WERI-Rb-1 (cell line): Measurements from ENCODE around the gene CFB.
A peak's percentile ranks its signal among the peaks of the same experiment; 100 is the strongest.

Experiments used
- DNase-seq: peaks from one replicate; pipeline ENCODE4 v3.0.0-alpha.2; 2020
- H3K27ac ChIP-seq: fragments of 250-450 bp; sonication (Bioruptor Pico); 2 replicates; pipeline ENCODE4 v1.5.1; 2020; ENCODE audit warnings: mild to moderate bottlenecking, moderate library complexity
- H3K27me3 ChIP-seq: fragments of 250-450 bp; sonication (Bioruptor Pico); 2 replicates; pipeline ENCODE4 v1.5.1; 2021; ENCODE audit warnings: mild to moderate bottlenecking, low read depth, moderate library complexity; ENCODE audit not compliant: insufficient read depth, severe bottlenecking
- H3K36me3 ChIP-seq: fragments of 250-450 bp; sonication (Bioruptor Pico); 2 replicates; pipeline ENCODE4 v1.5.1; 2020; ENCODE audit warnings: mild to moderate bottlenecking, moderate library complexity
- H3K4me3 ChIP-seq: 2 replicates; pipeline ENCODE4 v1.5.1; 2011; ENCODE audit warnings: low read depth, mild to moderate bottlenecking, control low read depth, low read length
- H3K9me3 ChIP-seq: fragments of 250-450 bp; sonication (Bioruptor Pico); 2 replicates; pipeline ENCODE4 v1.5.1; 2021; ENCODE audit warnings: mild to moderate bottlenecking, moderate library complexity; ENCODE audit not compliant: severe bottlenecking
- TF ChIP-seq, protein P1 (sequence below): IDR thresholded peaks from 2 replicates; pipeline ENCODE4 v1.5.1; 2011; ENCODE audit warnings: low read depth, mild to moderate bottlenecking, control low read depth, inconsistent platforms, low read length

The CFB gene

DNA sequence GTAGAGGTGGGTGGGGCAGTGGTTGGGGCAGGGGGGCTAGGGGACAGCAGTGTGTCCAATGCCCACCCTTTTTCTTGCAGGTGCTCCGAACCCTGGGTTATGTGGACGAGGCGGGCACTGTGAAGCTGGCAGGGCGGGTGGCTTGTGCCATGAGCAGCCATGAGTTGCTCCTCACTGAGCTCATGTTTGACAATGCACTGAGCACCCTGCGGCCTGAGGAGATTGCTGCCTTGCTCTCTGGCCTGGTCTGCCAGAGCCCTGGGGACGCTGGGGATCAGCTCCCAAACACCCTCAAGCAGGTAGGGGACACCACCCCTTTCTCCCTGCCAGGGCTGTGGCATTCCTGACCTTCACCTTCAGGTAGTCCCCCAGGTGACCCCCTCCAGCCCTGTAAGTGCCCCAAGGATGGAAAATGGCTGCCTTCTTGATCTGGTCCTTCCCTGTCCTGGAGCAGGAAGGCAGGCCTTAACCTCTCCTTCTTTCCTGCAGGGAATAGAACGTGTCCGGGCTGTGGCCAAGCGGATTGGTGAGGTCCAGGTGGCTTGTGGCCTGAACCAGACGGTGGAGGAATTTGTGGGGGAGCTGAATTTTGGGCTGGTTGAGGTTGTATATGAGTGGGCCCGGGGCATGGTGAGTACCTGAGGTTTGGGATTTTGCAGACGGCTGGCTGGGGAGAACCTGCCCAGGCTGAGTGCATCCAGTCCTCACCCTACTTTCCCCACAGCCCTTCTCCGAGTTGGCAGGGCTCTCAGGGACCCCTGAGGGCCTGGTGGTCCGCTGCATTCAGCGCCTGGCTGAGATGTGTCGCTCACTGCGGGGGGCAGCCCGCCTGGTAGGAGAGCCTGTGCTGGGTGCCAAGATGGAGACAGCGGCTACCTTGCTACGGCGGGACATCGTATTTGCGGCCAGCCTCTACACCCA is 23.2 kb downstream of the CFB start:
- Histone ChIP-seq H3K27me3 (no peaks in the 10 kb centered on the region), H3K27ac (no peak overlapping the region), H3K9me3 (no peaks in the 10 kb centered on the region), H3K4me3 (no peak overlapping the region), H3K36me3 (peaks cover 72% of the 10 kb centered on the region)
- TF ChIP-seq, protein P1, sequence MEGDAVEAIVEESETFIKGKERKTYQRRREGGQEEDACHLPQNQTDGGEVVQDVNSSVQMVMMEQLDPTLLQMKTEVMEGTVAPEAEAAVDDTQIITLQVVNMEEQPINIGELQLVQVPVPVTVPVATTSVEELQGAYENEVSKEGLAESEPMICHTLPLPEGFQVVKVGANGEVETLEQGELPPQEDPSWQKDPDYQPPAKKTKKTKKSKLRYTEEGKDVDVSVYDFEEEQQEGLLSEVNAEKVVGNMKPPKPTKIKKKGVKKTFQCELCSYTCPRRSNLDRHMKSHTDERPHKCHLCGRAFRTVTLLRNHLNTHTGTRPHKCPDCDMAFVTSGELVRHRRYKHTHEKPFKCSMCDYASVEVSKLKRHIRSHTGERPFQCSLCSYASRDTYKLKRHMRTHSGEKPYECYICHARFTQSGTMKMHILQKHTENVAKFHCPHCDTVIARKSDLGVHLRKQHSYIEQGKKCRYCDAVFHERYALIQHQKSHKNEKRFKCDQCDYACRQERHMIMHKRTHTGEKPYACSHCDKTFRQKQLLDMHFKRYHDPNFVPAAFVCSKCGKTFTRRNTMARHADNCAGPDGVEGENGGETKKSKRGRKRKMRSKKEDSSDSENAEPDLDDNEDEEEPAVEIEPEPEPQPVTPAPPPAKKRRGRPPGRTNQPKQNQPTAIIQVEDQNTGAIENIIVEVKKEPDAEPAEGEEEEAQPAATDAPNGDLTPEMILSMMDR: no peak
- no peak for DNase-seq

DNA sequence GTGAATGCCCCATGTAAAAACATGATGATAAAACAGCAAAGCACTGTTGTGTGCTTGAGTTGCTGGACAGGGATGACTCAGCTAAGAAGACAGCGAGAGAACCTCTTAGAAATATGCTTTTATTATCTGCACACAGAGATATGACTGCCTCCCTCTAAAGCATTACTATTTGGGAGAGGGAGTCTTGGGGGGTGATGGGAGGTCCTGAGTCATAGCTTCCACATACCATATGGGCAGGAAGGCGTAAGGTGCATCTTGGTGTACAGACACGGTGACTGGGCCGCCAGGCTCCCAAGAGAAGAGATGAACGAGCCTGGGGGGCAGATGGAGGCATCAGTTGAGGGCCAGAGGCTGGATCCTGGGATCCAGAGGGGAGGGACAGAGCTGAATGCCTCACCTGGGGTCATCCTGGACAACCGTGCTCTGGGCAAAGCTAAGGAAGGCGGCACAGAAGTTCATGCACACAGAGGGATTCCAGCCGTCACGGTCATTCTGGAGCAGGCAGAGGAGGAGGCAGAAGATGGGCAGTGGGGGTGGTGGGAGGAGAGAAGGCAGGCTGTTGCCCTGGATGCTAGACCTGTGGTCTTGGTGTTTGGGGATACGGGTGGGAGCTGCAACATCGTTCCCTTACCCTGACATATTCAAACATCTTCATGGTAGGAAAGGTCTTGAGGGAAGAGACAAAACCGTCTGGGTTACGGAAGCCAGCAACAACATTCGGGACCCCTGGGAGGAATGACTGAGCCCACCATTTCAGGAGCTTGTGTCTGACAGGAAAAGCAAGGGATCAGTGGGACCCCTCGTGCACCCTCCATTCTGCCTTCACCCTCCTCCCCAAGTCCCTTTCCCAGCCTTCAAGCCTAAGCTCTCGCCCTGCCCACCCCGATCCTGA is 24.1 kb downstream of the CFB start:
- Histone ChIP-seq H3K27me3 (no peaks in the 10 kb centered on the region), H3K9me3 (no peaks in the 10 kb centered on the region), H3K4me3 (no peak overlapping the region), H3K27ac (no peak overlapping the region), H3K36me3 (peaks cover 68% of the 10 kb centered on the region)
- TF ChIP-seq, protein P1: no peak
- no peak for DNase-seq

DNA sequence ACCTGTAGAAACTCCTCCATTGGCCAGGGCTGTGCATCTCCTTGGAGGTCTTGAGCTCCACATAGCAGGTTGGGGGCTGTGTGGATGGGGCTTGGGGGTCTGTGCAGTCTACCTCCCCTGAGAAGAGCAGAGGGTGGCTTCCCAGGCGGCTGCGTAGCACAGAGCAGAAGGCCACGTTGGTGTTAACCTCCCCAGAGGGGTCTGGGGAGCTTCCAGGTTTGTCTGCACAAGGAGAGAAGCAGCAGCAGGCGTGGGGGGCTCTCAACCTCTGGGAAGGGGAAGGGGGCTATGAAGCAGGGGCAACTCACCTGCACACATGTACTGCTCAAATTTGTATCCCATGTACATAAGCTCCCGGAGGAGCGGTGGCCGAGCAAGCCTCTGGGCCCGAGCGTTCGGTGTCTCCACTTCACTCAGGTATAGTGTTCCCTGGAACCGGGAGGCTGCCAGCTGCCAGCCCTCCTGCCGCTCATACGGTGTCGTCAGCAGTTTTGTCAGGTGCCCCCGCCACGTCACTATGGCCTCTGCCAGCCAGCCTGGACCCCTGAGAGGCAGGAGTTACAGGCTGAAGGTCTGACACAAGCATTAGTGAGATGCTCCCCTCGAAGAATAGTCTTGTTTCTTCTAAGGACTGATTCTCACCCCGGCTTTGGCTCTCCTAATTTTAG is 24.8 kb downstream of the CFB start:
- no peak for DNase-seq
- Histone ChIP-seq H3K27ac (peak overlapping the region; percentile 98), H3K9me3 (no peaks in the 10 kb centered on the region), H3K4me3 (peak overlapping the region; percentile 65), H3K36me3 (peaks cover 61% of the 10 kb centered on the region), H3K27me3 (no peaks in the 10 kb centered on the region)
- TF ChIP-seq, protein P1: no peak

DNA sequence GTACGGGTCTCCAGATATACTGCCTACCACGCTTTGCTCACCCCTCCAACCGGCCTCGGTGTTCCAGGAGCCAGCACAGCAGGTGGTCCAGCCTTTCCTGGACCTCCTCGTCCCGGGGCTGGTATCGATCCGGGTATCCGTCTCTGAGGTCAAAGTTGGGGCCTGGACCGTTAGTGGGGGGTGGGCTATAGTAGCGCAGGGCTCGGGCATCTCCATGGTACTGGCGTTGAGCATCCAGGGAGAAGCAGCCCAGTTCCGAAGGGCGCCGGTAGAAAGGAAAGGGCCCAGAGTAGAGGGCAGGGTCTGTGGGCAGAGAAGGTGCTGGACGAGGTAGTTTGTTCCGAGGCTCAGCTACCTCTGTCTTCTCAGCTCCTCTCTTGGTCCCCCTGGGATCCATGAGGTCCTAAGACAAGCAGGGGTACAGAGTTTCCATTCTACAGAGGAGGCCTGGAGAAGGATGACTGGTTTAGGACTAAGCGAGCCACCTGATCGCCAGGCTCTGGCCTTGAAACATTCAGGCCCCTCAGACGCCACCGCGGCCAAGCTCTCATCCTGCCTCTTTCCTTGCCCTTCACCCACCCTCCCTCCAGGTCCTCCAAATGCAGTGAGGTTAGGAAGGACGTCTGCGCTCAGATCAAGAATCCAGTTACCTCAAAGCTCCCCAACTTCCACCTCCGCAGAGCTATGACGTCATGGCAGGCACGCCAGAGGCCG is 25.5 kb downstream of the CFB start:
- Histone ChIP-seq H3K4me3 (peak overlapping the region; percentile 65), H3K27me3 (no peaks in the 10 kb centered on the region), H3K27ac (peak overlapping the region; percentile 98), H3K9me3 (no peaks in the 10 kb centered on the region), H3K36me3 (peaks cover 54% of the 10 kb centered on the region)
- peak; percentile 40 for DNase-seq
- TF ChIP-seq, protein P1: no peak
